ENCODE data around the gene PVRIG.
"Not testable (repeated sequence)": the region's sequence is repeated elsewhere in the genome, so short reads cannot be mapped to it uniquely, and the experiment has no call there.

PVRIG gene

GRCh38 chr7:100222445-100223132, 2.8 kb downstream of the PVRIG start:
- FAIRE-seq, result no peak
- no peak for DNase-seq (ENCODE audit: insufficient read length, low spot score)
- TF ChIP-seq CTCF (IDR thresholded peaks at IDR 0.05; ENCODE audit: insufficient read depth, missing control alignments), result no peak

- FAIRE-seq, result not testable (repeated sequence)
Measured at GRCh38 chr7:100223376-100223927, 3.7 kb downstream of the PVRIG start.

GRCh38 chr7:100224891-100225290, 5.1 kb downstream of the PVRIG start:
- not testable (repeated sequence) for FAIRE-seq; DNase-seq (ENCODE audit: insufficient read length, low spot score)

More at GRCh38 chr7:100223376-100223927, 3.7 kb downstream of the PVRIG start:
- DNase-seq (ENCODE audit: insufficient read length, low spot score), result not testable (repeated sequence)

- DNase-seq (ENCODE audit: insufficient read length, low spot score); FAIRE-seq: not testable (repeated sequence)
Measured at GRCh38 chr7:100234660-100235317, 15.0 kb downstream of the PVRIG start.

GRCh38 chr7:100239975-100240374, 20.2 kb downstream of the PVRIG start:
- not testable (repeated sequence) for DNase-seq (ENCODE audit: insufficient read length, low spot score); FAIRE-seq

- not testable (repeated sequence) for DNase-seq (ENCODE audit: insufficient read length, low spot score); FAIRE-seq
Measured at GRCh38 chr7:100243385-100243784, 23.6 kb downstream of the PVRIG start.

GRCh38 chr7:100244988-100245605, 25.3 kb downstream of the PVRIG start:
- not testable (repeated sequence) for DNase-seq (ENCODE audit: insufficient read length, low spot score); FAIRE-seq

- DNase-seq (ENCODE audit: insufficient read length, low spot score); FAIRE-seq: not testable (repeated sequence)
Measured at GRCh38 chr7:100246121-100246864, 26.5 kb downstream of the PVRIG start.

- FAIRE-seq; DNase-seq (ENCODE audit: insufficient read length, low spot score): not testable (repeated sequence)
Measured at GRCh38 chr7:100246865-100247137, 27.1 kb downstream of the PVRIG start.

- no peak for TF ChIP-seq CTCF (IDR thresholded peaks at IDR 0.05; ENCODE audit: insufficient read depth, missing control alignments)
- DNase-seq (ENCODE audit: insufficient read length, low spot score), result no peak
- FAIRE-seq, result no peak
Measured at GRCh38 chr7:100247152-100247757, 27.5 kb downstream of the PVRIG start.

GRCh38 chr7:100248483-100248882, 28.7 kb downstream of the PVRIG start:
- TF ChIP-seq CTCF (IDR thresholded peaks at IDR 0.05; ENCODE audit: insufficient read depth, missing control alignments), result no peak
- FAIRE-seq (no peak), DNase-seq (ENCODE audit: insufficient read length, low spot score) (no peak)
